Left renal cortex interstitium (tissue), 4 donors: ENCODE results near the gene TBXA2R. TPM values are rescaled to one million over a fixed set of nuclear protein-coding genes. Genes with fewer than 3 reads are reported as not detected.
"Not testable (repeated sequence)": the region's sequence is repeated elsewhere in the genome, so short reads cannot be mapped to it uniquely, and the experiment has no call there.

Experiments
- DNase-seq, 4 donors: peaks; one replicate each; pipeline ENCODE4 v3.0.0-alpha.2; 2013; ENCODE audit warnings: low read depth in 4 of 4, low spot score in 2 of 4, missing footprints in 1 of 4
- polyA plus RNA-seq, 4 donors: library from polyadenylated mRNA; unstranded; fragments of 120-200 nt; gene quantifications; one replicate each; pipeline ENCODE4 v1.2.1, GENCODE V29; 2013; ENCODE audit not compliant: insufficient read length in 4 of 4

Gene TBXA2R
- 1 to 10 TPM; 2.3 to 3.8 (median 3.1) TPM for polyA plus RNA-seq

DNA sequence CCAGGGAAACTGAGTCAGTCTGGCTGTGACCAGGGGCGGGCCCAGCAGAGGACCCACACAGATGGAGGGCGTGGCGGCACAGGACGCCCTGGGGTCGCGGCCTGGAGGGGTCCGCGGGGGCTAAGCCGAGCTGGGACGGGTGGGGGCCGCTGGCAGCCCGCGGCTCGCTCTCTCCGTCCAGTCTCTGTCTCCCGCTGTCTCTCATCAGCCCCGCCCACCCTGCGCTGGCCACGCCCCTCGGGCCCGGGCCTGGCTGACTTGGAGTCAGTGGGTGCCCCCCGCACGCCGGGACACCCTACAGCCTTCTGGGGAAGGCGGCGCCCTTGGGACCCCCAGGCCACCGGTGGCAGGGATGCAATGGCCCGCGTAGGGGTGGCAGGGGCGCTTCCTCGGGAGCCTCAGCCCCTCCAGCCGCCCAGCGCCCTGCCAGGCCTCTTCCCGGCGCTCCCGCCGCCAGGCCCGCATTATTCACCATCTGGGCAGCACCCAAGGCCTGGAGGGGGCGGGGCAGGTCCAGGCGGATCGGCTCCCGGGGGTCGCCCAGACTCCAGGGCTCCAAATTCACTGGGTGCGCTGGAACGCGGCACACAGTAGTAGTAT lies at the start of gene TBXA2R:
Gene TBXA2R (minus strand): TSS at position 186 of the 600 bp plus-strand sequence. CDS start 6,241 bp downstream, outside the sequence.
- DNase-seq: no peak

- DNase-seq: no peak
Observed at GRCh38 chr19:3656073-3656746, 49.5 kb upstream of the TBXA2R start.

GRCh38 chr19:3655402-3656072 lies 48.9 kb upstream of the TBXA2R start:
- no peak for DNase-seq

DNA sequence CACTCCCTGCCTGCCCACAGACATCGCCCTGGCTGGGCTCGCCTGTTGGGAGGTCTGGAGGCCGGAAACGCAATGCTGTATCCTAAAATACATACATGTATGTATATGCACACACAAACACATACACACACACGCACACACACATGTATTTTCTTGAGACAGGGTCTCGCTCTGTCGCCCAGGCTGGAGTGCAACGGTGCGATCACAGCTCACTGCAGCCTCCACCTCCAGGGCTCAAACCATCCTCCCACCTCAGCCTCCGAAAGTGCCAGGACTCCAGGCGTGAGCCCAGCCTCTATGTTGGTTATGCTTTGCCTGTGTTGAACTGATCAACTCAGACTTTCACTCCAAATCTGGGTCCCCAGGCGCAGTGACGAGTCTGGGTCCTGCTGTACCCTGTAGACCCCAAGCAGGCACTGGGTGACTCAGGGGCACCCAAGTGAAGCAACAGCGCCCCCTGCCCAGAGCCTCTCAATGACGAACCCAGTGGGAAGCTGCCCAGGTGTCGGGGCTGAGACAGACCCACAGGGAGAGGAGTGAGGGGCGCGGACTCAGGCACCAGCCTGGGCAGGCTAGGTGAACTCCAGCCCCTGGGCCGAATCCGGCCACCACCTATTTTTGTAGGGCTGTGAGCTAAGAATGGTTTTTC lies 47.3 kb upstream of the TBXA2R start:
- DNase-seq: no peak

DNA sequence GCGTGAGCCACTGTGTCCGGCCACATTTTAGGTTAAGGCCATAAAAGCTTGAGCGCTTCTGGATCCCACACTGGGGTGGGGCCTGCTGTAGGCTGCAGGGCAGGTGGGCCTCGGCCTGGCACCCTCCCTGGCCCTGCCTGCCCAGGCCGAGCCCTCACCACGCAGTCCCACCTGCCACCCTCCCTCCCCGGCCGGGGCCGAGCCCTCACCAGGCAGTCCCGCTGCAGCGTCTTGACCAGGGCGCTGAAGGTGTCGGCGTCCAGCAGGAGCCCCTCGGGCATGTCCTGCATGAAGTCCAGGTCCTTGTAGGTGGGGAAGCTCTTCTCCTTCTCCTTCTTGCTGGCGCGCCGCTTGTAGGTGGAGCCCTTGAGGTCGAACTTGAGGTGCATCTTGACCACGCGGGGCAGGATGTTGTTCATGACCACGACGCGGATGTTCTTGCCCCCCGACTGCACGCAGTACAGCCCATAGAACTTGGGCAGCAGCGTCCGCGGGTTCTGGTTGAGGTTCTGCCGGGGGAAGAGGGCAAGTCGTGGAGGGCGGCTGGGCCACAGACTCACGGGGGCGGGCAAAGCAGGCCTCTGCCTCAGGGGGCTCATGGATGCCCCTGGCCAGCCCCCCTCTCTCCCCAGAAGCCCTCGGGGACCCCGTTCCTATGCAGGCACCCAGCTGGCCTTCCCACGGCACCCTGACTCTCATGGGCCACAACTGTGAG lies 46.6 kb upstream of the TBXA2R start:
- DNase-seq: no peak

DNA sequence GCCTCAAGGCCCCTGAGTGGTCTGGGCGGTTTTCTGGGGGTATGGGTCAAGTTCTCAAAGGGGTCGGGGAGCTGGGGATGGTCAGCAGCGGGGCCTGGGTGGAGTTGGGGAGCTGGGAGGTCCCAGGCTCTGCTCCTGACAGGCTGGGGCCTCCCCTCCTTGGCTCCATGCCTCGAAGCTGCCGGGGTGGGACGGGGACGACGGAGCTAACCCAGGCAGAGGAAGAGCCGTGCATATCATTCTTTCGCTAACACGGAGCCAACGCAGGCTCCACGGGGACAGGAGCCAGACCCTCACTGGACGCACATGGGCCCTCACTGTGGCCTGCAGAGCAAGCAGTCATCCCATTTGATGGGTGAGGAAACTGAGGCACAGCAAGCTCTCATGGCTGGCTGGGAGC lies 45.7 kb upstream of the TBXA2R start:
- no peak for DNase-seq

DNA sequence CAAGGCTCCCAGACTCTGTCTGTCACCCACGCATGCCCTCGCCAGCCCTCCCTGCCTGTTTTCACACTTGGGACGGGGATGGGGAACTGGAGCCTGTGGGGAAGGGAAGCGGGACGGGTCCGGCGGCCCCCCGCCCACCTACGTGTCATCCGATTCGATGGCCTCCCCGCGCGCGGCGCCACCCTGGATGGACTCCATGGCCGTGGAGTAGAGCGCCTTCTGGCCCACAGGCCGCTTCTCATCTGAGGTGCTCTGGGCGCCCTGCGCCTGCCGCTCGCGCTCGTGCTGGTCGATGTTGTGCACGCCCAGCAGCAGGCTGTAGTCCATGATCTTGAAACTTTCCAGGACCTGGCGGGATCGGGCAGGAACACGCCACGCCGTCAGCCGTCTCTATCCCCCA lies 45.0 kb upstream of the TBXA2R start:
- no peak for DNase-seq

GRCh38 chr19:3649888-3650287 lies 43.2 kb upstream of the TBXA2R start:
- no peak for DNase-seq

DNA sequence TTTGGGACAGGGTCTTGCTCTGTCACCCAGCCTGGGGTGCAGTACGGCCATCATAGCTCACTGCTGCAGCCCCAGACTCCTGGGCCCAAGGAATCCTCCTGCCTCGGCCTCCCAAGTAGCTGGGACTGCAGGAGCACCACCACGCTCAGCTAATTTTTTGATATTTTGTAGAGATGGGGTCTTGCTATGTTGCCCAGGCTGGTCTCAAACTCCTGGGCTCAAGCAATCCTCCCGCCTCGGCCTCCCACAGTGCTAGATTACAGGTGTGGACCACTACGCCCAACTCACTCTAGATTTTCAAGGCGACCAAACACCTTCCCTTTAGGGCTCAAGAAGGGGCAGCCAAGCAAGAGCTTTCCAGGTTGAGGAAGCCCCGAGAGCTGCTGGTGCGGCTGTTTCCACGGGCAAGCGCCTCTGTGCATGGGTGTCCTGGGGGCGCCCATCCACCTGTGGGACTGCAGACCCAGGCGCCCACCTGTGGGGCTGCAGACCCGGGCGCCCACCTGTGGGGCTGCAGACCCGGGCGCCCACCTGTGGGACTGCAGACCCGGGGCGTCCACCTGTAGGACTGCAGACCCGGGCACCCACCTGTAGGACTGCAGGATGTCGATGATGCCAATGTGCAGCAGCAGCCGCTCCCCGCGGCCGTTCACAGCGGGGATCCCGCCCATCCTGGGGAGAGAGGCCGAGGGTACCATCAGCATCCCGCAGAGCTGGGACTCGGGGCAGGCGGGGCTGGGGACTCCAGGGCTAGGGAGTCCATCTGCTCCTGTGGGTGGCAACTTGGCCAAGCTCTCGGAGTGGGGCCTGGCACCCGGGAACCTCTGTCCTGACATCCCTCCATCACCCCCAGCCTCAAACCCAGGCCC lies 41.6 kb upstream of the TBXA2R start:
- DNase-seq: no peak

- DNase-seq: not testable (repeated sequence)
Observed at GRCh38 chr19:3647102-3647501, 40.4 kb upstream of the TBXA2R start.

DNA sequence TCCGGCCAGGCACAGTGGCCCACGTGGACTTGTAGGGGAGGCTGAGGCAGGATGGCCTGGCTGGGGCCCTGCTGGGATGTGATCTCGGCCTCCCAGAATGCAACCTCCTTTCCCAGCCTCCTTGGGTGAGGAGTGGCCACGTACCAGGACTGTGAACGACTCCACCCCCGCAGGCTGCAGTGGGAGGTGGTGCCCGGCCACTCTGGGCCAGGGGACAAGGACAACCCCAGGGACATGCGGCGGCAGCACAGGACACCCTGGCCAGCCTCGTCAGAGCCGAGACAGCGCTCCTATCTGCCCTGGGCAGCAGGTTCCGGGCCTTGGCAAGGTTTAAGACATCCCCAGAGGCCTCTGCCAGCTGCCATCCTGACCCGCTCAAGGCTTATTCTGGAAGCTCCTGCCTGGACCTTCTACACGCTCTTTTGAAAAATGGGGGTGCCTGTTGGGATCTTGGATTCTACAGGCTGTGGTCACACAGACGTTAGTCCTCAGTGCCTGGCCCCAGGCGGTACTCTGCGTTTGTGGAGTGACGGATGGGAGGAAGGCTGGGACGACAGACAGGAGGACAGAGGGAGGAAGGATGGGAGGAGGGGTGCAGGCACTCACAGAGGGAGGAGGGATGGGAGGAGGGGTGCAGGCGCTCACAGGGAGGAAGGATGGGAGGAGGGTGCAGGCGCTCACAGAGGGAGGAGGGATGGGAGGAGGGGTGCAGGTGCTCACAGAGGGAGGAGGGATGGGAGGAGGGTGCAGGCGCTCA lies 39.8 kb upstream of the TBXA2R start:
- DNase-seq: no peak

- no peak for DNase-seq
Observed at GRCh38 chr19:3645726-3646125, 39.1 kb upstream of the TBXA2R start.

DNA sequence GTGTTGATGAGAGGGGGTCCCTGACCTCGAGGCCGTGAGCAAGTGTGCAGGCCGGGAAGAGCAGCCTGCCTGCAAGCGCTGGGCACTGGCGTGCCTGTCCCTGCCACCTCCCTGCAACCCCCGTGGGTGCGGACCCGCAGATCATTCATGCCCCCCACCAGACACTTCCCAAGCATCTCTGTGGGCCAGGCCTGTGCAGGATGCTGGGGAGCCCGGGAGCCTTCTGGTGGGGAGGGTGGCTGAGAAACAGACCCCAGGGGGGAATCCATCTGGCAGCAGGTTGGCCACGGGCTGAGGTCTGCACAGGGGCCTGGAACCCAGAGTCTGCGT lies 38.4 kb upstream of the TBXA2R start:
- DNase-seq: no peak

- DNase-seq: no peak
Observed at GRCh38 chr19:3644351-3645066, 37.8 kb upstream of the TBXA2R start.

- no peak for DNase-seq
Observed at GRCh38 chr19:3643674-3644313, 37.1 kb upstream of the TBXA2R start.

DNA sequence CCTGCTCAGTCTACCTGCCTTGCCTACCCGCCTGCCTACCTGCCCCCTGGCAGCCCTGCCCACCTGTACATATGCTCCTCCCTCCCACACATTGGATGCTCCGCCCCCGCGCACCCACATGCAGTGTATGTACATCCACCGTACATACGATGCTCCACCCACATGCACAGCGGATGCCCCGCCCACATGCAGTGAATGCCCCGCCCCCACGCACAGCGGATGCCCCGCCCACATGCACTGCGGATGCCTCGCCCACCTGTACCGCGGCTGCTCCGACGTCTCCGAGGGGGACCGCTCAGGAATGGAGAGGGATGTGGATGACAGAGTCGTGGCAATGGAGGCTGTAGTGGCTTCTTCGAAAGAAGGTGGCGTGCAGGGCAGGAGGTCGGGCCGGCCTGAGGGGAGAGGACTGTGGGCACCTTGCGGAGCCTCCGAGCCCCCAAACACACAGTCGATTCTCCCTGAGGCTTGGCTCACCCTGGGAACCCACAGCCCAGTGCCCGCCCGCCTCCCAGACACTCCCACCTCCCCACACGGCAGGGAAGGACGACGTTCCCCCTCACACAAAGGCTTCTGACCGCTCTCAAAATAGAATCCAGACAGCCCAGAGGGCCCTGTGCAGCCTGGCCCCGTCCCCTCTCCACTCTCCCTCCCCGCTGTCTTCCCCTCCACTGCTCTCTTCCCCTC lies 36.5 kb upstream of the TBXA2R start:
- DNase-seq: no peak

DNA sequence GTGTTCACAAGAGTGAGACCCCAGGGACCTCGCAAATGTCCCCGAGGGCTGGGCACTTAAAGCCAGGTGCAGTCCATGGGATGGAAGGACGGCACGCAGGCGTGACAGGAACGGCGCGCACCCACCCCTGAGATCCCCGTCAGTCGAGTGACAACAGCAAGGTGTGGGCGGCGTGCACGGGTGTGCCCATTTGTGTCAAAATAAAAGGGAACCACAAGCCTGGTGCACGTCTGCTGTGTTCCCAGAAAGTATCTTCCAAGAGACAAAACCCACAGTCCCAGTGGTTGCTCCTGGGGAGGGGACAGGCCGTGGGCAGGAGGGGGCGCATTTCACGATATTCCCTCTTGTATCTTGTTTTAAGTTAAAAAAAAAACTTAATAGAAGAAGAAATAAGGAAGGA lies 35.6 kb upstream of the TBXA2R start:
- DNase-seq: no peak
